NOMO-1 treated with DMSO at 0.1 percent for 48 hours (cell line): ENCODE results near the gene ALOXE3.
A peak's percentile ranks its signal among the peaks of the same experiment; 100 is the strongest.
"Not testable (repeated sequence)": the region's sequence is repeated elsewhere in the genome, so short reads cannot be mapped to it uniquely, and the experiment has no call there.

Source experiments
- DNase-seq: peaks from one replicate; lab custom pipeline; 2025; ENCODE audit not compliant: unreplicated experiment; lab: John Stamatoyannopoulos, UW

ALOXE3 gene

DNA sequence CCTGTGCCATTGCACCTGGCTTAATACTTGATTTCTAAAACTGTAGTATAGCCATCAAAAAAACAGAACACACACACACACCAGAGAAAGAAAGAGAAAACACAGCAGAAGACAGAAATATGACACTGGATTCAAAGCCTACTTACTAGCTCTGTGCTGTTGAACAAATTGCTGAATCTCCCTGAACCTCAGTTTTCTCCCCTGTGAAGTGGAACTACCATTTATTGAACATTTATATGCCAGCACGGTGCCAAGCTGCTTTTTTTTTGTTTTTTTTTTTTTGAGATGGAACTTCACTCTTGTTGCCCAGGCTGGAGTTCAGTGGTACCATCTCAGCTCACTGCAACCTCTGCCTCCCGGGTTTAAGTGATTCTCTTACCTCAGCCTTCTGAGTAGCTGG is 17.6 kb downstream of the ALOXE3 start:
- no peak for DNase-seq

DNA sequence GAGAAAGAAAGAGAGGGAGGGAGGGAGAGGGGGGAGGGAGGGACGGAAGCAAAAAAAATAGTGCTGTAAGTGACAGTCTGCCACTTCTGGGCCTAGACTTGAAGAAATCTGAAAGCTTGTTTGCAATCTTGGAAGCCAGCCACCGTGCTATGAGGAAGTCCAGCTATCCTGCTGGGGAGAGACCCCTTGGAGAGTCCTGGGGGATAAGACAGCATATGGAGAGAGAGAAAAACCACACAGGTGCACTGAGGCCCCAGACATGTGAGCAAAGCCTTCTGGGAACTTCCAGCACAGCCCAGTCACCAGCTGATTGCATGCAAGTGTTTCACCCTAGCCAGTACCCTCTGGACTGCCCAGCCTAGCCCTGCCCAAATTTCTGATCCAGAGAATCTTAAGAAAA is 18.2 kb downstream of the ALOXE3 start:
- DNase-seq: no peak

DNA sequence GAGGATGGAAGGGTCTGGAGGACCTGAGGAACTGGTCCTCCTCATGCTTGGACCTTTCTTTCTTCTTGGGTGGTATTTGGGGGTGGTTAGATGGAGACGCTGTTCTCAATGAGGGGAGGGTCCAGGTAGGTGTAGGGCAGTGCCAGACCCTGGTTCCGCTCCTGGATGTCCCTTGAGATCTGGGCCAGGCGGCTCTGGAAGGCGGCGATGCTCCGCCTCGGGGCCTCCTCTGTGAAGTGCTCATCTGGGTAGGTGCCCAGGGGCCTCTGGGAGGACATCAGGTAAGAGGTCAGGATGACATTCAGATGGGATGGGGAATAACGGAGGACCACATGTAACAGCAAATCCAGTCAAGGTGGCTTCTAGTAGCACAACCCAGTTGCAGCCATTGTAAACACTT is 21.8 kb downstream of the ALOXE3 start:
- DNase-seq: no peak

DNA sequence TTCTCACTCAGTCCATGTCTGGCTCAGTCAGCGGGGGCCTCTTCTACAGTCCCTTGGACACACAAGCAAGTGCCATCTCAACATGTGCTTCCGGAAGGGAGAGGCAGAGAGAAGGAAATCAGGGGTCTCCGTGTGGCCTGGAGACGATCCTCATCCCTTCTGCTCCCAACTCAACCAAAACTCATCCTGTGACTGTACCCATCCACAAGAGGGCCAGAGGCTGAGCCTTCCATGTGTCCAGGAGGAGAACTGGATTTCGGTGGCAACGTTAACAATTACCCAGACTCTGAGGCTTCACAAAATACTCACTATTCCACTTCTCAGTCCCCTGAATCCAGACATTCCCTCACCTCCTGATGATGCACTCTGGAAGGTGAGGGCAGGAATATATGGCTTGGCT is 23.0 kb downstream of the ALOXE3 start:
- no peak for DNase-seq

DNA sequence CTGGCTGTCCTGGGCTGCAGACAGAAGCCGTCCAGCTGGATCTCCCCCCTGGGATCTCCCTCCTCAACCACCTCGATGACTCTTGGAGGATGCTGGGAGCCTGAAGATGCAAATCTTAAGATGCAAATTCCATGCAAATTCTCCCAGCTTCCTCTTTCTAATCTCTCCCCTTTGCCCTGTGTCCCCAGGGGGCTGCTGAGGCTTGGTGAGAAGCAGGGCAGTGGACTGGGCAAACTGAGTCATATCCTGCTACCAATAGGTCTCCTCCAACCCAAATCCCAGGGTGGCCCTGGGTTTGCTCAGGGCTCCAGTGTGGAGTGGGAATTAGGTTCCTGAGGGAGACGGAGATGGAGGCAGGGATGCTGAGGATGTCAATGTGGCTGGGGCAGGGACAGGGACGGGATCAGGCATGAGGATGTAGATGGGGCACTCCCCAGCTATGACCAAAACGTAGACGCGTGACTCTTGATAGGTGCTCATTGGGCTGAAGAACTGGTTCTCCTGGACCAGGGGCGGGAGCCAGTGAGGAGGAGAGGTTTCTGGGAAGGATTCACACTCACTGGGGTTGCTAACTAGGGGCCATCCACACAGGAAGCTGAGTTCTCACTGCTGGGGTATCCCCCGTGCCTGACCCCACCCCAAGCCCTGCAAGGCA is 27.2 kb downstream of the ALOXE3 start:
- DNase-seq: peak; percentile 9

DNA sequence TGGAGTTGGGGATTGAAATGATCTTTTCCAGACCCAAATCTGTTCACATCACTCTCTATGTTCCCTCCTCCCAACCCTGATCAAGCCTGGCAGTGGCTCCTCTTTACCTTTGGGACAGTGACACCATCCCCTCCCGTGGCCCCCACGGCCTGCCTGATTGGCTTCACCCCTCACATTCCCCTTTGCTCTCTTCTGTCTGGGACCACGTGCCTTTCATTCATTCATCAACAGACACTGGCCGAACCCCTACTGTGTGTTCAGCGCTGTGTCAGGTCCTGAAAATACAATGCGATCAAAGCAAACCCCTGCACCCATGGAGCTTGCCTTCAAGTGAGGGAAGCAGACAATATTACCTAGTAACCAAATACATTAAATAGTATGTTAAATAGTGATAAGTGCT is 28.6 kb downstream of the ALOXE3 start:
- DNase-seq: no peak

DNA sequence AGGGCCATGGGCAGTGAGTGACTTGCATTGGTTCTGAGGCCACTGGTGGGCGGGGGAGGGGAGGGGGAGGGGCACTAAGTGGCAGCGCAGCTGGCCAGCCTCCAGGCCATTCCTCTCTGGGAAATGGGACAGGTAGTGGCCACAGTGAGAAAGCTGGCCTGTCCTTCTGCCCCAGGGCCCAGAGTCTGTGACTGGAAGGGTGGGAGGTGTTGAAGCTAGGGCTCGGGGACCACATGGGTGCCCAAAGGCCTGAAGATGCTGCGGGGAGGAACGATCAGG is 30.4 kb downstream of the ALOXE3 start:
- no peak for DNase-seq

DNA sequence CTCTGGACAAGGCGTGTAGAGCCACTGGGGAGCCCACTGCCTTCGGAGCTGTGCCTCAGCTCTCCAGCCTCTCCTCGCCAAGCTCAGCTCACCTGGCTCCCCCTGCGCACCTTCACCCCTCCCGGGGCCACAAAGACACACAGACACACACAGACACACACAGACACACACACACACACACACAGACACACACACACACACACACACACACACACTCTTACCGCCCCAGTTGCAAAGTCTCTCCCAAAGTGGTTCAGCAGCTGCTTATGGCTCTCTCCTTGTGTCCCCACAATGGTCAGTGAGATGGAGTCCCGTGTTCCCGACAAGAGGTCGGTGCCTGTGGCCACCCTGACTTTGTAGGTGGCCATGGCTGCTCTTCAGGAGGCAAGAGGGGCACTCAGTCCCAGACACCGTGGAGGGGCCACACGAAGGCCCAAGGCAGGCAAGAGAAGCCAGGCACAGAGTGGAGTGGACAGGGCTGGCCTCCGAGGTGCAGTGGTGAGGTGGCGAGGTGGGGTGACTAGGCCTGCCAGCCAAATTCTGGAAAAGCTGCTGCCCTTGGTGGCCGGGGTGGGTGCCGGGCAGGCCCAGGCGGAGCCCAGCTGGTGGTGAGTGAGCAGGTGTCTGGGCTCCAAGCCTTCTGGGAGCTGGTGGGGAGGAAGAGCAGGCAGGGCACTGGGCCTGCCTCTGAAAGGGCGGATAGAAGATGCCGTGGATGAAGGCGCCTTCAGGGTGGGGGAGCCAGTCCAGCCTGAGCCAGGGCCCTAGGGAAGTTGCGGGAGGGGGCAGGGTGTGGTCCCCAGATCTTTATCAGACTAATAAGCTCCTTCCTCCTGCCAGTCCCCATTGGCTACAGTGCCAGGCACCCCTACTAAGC is 31.0 kb downstream of the ALOXE3 start, which contains the start of gene ALOX12B:
ALOX12B (minus strand) TSS at position 642 of the 877 bp plus-strand sequence; CDS start at position 368, 274 bp downstream.
- DNase-seq: no peak

DNA sequence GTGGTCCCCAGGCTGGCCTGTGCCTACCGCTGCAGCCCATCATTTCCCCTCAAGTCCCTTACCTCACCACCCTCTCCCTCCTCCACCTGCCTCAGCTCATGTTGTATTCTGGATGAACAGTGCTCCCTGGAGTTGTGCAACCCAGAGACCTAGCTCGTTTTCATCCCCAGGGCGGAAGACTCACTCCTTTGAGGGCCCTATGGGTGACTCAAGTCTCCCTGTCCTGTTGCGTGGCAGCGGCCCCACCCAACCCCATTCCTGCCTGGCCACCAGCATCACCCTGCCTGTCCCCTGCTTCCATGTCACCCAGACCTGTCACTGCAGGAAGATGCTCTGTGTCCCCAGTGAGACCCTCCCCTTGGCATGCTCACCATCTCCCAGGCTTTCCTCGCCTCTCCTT is 34.1 kb downstream of the ALOXE3 start:
- no peak for DNase-seq

DNA sequence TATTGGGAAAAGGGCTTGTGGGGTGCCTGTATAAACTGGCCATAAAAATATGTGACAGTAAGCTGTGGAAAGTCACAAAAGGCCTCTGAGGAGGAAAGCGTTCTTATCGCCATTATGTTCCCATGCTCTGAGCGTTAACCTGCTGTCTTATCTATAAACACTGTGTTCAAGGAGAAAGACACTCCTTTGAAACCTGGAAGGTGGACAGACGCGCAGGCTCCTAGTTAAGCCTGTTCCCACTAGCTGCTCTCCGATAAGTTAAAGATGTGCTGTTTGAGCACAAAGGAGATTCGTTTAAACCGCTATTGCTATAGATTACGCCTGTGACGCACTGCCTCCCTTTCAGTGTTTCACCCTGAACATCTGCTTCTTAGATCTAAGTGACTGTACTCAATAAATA is 36.0 kb downstream of the ALOXE3 start:
- DNase-seq: no peak

DNA sequence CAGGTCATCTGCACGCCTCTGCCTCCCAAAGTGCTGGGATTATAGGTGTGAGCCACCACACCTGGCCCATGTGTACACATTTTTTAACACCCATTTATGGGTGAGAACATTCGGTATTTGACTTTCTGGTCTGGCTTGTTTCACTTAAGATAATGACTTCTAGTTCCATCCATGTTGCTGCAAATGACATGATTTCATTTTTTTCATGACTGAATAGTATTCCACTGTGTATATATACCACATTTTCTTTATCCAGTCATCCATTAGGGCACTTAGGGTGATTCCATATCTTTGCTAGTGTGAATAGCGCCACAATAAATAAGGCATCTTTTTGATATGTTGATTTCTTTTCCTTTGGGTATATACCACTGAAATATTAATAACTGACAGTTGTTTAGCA is 36.4 kb downstream of the ALOXE3 start:
- no peak for DNase-seq

DNA sequence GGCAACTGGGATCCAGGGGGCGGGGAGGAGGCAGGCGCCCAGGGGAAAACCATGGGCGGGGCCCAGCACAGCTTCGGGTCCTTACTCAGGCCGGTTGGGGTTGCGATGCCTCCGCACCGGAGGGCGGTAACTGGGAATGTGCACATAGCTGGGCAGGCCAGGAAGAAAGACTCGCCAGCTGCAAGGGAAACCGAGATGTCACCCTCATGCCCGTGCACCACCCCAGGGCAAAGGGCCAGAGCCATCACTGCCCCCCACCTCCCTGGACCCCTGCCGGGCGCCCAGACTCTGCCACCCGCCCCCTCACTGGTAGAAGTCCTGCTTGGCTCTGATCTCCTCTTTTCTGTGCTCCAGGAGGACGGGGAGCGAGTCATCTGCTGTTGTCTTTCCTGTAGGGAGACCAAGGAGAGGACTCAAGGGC is 37.5 kb downstream of the ALOXE3 start:
- no peak for DNase-seq

DNA sequence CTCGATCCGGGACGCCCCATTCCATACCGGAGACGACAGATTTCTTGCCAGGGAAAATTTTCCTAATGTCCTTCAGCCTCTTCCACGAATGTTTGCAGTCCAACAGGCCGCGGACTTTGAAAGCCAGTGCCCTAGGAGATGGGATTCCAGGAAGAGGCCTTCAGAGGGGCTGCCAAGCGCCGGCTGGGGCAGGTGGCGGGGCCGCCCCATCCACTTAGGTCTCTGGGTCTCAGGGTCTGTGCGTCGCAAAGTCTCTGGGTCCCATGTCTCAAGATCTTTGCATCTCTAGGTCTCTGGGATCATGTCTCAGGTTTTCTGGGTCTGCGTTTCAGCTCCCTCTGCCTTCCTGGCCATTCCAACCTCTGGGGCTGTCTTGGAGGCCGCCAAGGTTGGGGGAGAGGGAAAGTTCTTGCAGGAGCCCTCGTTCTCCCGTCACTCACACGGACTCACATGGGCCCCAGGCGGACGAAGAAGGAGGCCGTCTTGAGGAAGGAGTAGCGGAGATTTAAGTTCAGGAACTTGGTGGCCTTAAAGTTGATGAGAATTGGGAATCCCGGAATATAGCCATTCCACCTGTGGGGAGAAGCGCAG is 38.0 kb downstream of the ALOXE3 start:
- no peak for DNase-seq

DNA sequence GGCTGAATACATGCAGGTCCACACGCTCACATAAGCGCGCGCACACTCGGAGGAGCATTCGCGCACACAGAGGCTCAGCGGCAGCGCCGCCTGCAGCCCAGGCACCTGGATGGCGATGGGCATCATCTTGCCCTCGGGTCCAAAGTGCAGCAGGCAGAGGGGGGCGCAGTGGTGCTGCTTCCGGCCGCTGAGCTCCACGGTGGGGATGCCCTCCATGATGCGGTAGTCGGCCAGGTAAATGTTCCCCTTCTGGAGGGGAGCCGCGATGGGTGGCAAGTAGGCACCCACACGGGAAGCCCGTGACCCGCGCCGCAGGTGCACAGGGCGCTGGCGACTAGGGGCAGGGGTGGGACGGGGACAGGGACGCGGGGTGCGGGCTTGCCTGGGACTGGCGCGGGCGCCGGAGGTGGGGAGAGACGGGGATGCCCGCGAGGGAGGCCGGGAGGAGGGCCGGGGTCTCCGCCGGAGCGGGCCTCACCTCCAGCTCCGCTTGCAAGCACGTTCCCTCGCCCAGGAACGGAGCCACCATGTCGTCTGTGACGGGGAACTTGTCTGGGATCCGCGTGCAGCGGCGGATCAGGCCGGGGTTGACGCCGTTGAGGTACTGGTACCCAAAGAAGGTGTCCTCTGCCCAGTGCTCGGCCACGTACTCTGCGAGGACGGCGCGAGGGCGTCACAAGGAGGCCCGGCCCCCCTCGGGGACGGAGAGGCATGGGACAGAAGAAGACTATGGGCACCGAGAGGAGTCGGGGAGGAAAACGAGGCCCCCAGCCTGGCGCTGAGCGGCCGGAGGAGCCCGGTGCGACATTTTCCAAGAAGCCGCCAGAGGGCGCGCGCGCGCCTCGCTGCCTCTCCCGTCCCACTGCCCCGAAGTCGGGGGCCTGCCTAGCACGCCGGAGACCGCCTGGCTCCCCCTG is 38.8 kb downstream of the ALOXE3 start:
- peak; percentile 55 for DNase-seq

DNA sequence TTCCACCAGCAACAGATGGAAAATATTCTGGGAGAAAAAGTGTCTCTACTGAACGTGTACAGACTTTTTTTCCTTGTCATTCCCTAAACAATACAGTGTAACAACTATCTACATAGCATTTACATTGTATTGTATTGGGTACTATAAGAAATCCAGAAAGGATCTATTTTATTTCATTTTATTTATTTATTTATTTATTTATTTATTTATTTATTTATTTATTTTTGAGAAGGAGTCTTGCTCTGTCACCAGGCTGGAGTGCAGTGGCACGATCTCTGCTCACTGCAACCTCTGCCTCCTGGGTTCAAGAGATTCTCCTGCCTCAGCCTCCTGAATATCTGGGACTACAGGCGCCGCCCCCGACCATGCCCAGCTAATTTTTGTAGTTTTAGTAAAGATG is 40.4 kb downstream of the ALOXE3 start:
- not testable (repeated sequence) for DNase-seq

DNA sequence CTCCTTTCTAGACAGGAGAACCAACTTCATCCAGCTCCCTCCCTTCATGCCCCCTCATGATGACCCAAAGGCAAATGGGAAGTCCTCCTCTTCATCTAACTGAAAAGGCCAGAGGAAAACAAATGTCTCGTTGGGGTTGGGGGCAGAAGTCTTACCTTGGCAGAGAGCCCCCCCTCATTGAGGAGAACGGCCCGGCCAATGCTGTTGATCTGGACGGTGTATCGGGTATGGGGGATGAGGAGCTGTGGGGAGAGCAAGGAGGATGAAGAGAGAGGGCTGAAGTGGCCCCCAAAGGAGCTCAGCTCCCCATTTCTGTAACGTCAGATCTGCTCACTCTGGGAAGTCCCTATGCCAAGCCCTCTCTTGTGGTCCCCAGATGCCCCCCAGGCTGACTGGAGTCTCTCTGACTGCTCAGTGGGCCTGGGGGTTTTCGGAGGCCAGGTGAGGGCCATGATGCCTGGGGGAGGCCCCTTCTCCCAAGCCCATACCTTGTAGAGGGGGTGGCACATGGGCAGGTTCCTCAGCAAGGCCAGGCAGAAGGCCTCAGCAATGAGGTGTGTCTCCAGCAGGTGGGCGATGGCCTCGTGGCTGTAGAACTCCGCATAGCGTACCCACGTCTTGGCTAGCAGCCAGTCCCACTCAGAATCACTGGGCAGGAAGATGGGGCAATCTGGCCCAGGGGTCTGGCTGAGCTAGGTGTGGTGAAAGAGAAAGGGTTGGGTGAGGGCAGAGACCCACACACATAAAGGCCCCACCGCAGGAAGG is 41.6 kb downstream of the ALOXE3 start:
- no peak for DNase-seq

DNA sequence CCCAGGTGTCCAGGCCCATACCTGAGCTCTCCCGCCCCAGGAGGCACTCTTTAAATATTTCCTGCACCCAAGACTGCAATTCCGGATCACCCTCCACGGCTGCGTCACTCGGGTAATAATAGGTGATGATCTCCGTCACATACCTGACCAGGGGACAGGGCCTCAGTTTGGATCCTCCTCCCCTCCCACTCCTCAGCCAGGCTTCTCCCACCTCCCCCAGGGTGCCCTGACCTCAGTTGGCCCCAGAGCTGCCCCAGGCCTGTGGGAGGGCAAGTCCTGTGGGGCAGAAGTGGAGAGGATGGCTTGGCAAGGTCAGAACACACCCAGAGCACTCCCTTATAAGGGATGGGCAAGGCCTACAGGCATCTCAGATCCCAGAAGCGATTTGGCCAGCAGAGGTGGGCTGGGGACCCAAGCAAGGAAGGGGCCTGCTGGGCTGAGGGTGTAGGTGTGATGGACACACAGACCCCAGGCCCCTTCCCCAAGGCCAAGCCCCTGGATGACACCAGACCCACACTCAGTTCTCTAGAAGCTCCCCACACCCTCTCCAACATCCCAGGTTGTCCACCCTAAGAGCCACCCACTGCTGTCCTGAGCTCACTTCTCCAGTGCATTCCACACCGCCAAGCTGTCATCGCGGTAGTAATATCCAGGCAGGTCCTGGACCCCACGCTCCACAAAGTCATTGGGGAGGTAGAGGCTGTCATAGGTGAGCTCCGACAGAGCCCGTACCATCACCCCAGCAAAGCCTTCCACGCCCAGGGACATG is 42.6 kb downstream of the ALOXE3 start:
- no peak for DNase-seq

DNA sequence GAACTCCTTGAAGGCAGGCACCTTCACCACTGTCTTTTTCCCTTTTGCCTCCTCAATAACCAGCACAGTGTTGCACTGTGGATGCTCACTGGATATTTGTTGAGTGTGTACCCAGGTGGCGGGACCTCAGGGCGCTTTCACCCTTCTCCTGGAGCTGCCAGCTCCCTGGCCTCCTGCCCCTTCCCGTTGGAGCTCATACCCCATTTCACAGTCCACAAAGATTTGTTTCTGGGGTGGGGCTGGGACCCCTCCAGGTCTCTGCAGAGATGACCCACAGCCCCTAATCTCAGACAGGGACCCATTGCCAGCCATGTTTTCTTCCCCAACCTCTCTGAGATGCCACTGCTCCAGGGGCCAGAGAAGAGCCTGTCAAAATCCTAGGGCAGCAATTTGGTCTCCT is 43.2 kb downstream of the ALOXE3 start:
- DNase-seq: no peak

DNA sequence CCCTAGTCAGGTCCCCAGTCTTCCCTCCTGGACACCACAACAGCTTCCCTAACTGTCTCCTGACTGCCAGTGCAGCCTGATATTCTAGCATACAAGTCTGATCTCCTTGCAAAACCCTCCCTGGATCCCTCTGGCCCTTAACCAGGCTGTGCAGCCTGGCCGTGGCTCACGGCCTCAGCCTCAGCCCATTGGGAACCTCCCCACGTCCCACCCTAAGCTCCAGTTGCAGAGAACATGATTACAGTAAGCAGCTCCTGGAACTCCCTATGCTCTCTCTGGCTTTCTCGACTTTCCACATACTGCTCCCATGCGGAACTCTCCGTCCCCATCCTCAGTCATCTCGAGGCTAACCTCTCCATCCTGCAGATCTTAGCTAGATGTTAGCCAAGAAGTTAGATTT is 43.8 kb downstream of the ALOXE3 start:
- no peak for DNase-seq
